Tibial nerve (tissue), 4 donors: ENCODE measurements around the gene PRRT1. TPM values are rescaled to one million over a fixed set of nuclear protein-coding genes. Genes with fewer than 3 reads are reported as not detected.
A peak's percentile ranks its signal among the peaks of the same experiment; 100 is the strongest.

ENCODE experiments used
- DNase-seq, 2 donors: peaks; one replicate each; pipeline ENCODE4 v3.0.0-alpha.2; 2019; ENCODE audit warnings: low spot score in 2 of 2
- H3K27ac ChIP-seq, 4 donors: fragments of 200-600 bp; sonication (generic) in 3 of 4; one replicate each; pipeline ENCODE4 v1.5.1; 2017 to 2019; ENCODE audit warnings: mild to moderate bottlenecking in 1 of 4
- H3K27me3 ChIP-seq, 2 donors: fragments of 200-600 bp; sonication (generic) in 1 of 2; one replicate each; pipeline versions ENCODE4 v1.5.1 to v1.6.0; 2017 to 2019
- H3K36me3 ChIP-seq, 3 donors: fragments of 200-600 bp; sonication (generic); one replicate each; pipeline ENCODE4 v1.5.1; 2018 to 2019
- H3K4me1 ChIP-seq, 4 donors: fragments of 200-600 bp; sonication (generic) in 3 of 4; one replicate each; pipeline ENCODE4 v1.5.1; 2017 to 2019
- H3K4me3 ChIP-seq, 4 donors: fragments of 200-600 bp; sonication (generic) in 3 of 4; one replicate each; pipeline ENCODE4 v1.5.1; 2017 to 2019; ENCODE audit warnings: mild to moderate bottlenecking in 1 of 4, moderate library complexity in 1 of 4
- H3K9me3 ChIP-seq, 4 donors: fragments of 200-600 bp; sonication (generic) in 3 of 4; one replicate each; pipeline ENCODE4 v1.5.1; 2017 to 2019
- CTCF ChIP-seq, 5 experiments: fragments of 200-600 bp in 3 of 5; fragments of 450-650 bp in 2 of 5; sonication (generic) in 3 of 5; IDR thresholded peaks; one replicate each; pipeline ENCODE4 v1.5.1; 2016 to 2019; ENCODE audit warnings: antibody characterized with exemption in 5 of 5, mild to moderate bottlenecking in 3 of 5, moderate library complexity in 2 of 5
- EP300 ChIP-seq, 2 donors: sonication (generic); formaldehyde crosslinking; IDR thresholded peaks; one replicate each; pipeline ENCODE4 v1.6.1; 2017; ENCODE audit warnings: antibody characterized with exemption in 2 of 2, mild to moderate bottlenecking in 1 of 2
- POLR2A ChIP-seq, 2 donors: fragments of 450-650 bp; IDR thresholded peaks; one replicate each; pipeline ENCODE4 v1.6.1; 2017; ENCODE audit warnings: antibody characterized with exemption in 2 of 2, mild to moderate bottlenecking in 2 of 2, moderate library complexity in 2 of 2
- WGBS, 2 donors: methylation state at CpG; one replicate each; pipeline ENCODE4 v1.1.5; 2018; 5-methylcytosine and 5-hydroxymethylcytosine counted together
- total RNA-seq, 4 donors: library from RNA; depleted of rRNA; stranded (reverse); fragments of >200 nt; gene quantifications; one replicate each; pipeline ENCODE4 v1.1.0, GENCODE V29; 2016

PRRT1 gene
- total RNA-seq, 4 donors from 2014 or later = 0.21 to 2.7 (median 1.7) TPM

GRCh38 chr6:32127409-32127716 is 24.4 kb downstream of the PRRT1 start:
- H3K4me3 ChIP-seq = peak overlapping the region; percentile 83 to 97 (median 87)
- H3K36me3 ChIP-seq = peaks cover 0 to 43% (median 3%) of the 10 kb centered on the region in 3 donors
- DNase-seq = no peak
- peak overlapping the region; percentile 84 to 94 (median 90) for H3K27ac ChIP-seq
- peaks cover 0 to 44% (median 27%) of the 10 kb centered on the region in 4 donors for H3K4me1 ChIP-seq
- TF ChIP-seq EP300 (IDR thresholded peaks at IDR 0.05) (no peak), CTCF (IDR thresholded peaks at IDR 0.05) (no peak), POLR2A (IDR thresholded peaks at IDR 0.05) (no peak)
- no peaks in the 10 kb centered on the region for H3K9me3 ChIP-seq
- 4 to 5% methylated on average over 9 of the region's 9 CpGs for WGBS, 2 donors
- H3K27me3 ChIP-seq = no peaks in the 10 kb centered on the region

- Histone ChIP-seq H3K4me1 (peaks cover 0 to 44% (median 27%) of the 10 kb centered on the region in 4 donors), H3K27ac (peak overlapping the region; percentile 84 to 94 (median 90)), H3K9me3 (no peaks in the 10 kb centered on the region), H3K36me3 (peaks cover 0 to 48% (median 3%) of the 10 kb centered on the region in 3 donors), H3K4me3 (peak overlapping the region; percentile 83 to 97 (median 87)), H3K27me3 (no peaks in the 10 kb centered on the region)
- WGBS, 2 donors = 54 to 57% methylated on average over 8 of the region's 8 CpGs
- no peak for DNase-seq
- no peak for TF ChIP-seq CTCF (IDR thresholded peaks at IDR 0.05)
- TF ChIP-seq POLR2A (IDR thresholded peaks at IDR 0.05) = no peak
- TF ChIP-seq EP300 (IDR thresholded peaks at IDR 0.05) = no peak
These were observed 24.9 kb downstream of the PRRT1 start for GRCh38 chr6:32126880-32127279.

GRCh38 chr6:32123681-32124080 is 28.1 kb downstream of the PRRT1 start:
- 80 to 85% methylated on average over 4 of the region's 4 CpGs for WGBS, 2 donors
- H3K4me3 ChIP-seq = no peak overlapping the region
- TF ChIP-seq CTCF (IDR thresholded peaks at IDR 0.05) (no peak), EP300 (IDR thresholded peaks at IDR 0.05) (no peak), POLR2A (IDR thresholded peaks at IDR 0.05) (no peak)
- no peaks in the 10 kb centered on the region for H3K27me3 ChIP-seq
- peaks cover 0 to 43% (median 27%) of the 10 kb centered on the region in 4 donors for H3K4me1 ChIP-seq
- peaks cover 6 to 72% (median 16%) of the 10 kb centered on the region in 3 donors for H3K36me3 ChIP-seq
- no peaks in the 10 kb centered on the region for H3K9me3 ChIP-seq
- H3K27ac ChIP-seq = no peak overlapping the region
- DNase-seq = no peak

- Histone ChIP-seq H3K27ac (peak overlapping the region in 1 of 4 donors; percentile 13), H3K36me3 (peaks cover 6 to 92% (median 25%) of the 10 kb centered on the region in 3 donors), H3K9me3 (no peaks in the 10 kb centered on the region), H3K27me3 (no peaks in the 10 kb centered on the region), H3K4me3 (no peak overlapping the region), H3K4me1 (peaks cover 0 to 23% (median 12%) of the 10 kb centered on the region in 4 donors)
- TF ChIP-seq POLR2A (IDR thresholded peaks at IDR 0.05) (no peak), EP300 (IDR thresholded peaks at IDR 0.05) (no peak)
- no peak for DNase-seq
- 94 to 95% methylated on average over 12 of the region's 12 CpGs for WGBS, 2 donors
These were observed 31.1 kb downstream of the PRRT1 start for GRCh38 chr6:32120573-32121059.

GRCh38 chr6:32118782-32119628 is 32.7 kb downstream of the PRRT1 start:
- H3K4me1 ChIP-seq = peaks cover 0 to 30% (median 19%) of the 10 kb centered on the region in 4 donors
- TF ChIP-seq CTCF (IDR thresholded peaks at IDR 0.05) (peak; percentile 79 to 95 (median 91)), EP300 (IDR thresholded peaks at IDR 0.05) (peak; percentile 24 to 73), POLR2A (IDR thresholded peaks at IDR 0.05) (no peak)
- peak; percentile 76 to 82 for DNase-seq
- H3K27me3 ChIP-seq = no peaks in the 10 kb centered on the region
- WGBS, 2 donors = 13 to 14% methylated on average over 17 of the region's 17 CpGs
- H3K27ac ChIP-seq = peak overlapping the region in 3 of 4 donors; percentile 47 to 78 (median 66)
- H3K9me3 ChIP-seq = no peaks in the 10 kb centered on the region
- no peak overlapping the region for H3K4me3 ChIP-seq
- H3K36me3 ChIP-seq = peaks cover 6 to 90% (median 27%) of the 10 kb centered on the region in 3 donors
